GM19372 (cell line): ENCODE measurements around the gene POC1A.
"Not testable (repeated sequence)": the region's sequence is repeated elsewhere in the genome, so short reads cannot be mapped to it uniquely, and the experiment has no call there.

Source experiments
- ATAC-seq: cut with Tn5 transposase; IDR thresholded peaks from one replicate; pipeline ENCODE4 v1.9.1; 2021; ENCODE audit warnings: mild to moderate bottlenecking, low read depth, moderate library complexity; ENCODE audit not compliant: unreplicated experiment

Gene POC1A

DNA sequence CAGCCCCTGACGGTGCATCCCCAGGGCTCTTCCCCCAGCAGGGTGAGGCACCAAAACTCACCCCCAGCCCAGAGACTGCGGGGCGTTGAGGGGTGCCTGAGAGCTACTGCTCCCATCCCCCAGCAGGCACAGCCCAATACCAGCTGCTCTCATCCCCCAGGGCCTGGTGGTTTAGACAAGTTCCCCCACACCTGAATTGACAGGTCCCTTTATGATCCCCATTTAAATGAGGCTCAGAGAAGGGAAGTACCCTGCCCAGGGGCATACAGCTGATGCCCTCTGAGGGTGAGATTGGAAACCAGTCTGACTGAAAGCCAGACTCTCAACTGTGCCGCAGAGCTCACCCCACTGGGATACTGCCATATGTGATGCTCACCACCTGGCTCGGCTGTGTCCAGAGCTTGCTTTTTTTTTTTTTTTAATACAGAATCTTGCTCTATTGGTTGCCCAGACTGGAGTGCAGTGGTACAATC is 118.0 kb downstream of the POC1A start:
- ATAC-seq, result no peak

DNA sequence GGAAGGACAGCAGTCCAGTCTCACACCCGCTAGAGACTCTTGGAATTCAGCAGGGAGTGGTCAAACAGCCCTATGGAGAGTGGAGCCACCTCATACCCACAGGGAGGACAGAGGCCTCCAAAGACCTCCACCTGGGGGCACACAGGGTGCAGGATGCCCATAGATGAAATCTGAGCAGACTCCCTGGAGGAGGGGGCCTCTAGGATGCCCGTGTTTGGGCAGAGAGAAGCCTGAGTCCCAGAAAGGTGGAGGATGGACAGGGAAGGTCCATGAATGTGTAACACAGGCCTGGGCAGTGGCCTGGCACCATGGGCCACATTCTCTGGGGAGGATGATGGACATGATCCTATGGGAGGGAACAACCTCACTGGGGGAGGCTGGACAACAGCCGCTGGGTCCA is 119.6 kb downstream of the POC1A start:
- no peak for ATAC-seq

DNA sequence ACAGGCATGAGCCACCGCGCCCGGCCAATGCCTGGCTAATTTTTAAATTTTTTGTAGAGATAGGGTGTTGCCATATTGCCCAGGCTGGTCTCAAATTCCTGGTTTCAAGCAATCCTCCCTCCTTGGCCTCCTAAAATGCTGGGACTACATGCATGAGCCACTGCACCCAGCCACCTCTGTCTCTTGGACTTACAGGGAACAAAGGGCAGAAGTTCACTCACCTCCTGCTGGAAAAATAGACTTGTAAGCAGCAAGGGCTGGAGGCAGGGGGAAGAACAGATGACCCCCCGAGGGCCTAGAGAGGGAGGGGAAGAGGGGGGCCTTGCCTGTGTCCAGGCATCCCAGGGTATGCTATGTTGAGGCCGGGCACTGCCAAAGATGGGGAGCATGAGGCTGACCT is 120.0 kb downstream of the POC1A start:
- ATAC-seq, result no peak

DNA sequence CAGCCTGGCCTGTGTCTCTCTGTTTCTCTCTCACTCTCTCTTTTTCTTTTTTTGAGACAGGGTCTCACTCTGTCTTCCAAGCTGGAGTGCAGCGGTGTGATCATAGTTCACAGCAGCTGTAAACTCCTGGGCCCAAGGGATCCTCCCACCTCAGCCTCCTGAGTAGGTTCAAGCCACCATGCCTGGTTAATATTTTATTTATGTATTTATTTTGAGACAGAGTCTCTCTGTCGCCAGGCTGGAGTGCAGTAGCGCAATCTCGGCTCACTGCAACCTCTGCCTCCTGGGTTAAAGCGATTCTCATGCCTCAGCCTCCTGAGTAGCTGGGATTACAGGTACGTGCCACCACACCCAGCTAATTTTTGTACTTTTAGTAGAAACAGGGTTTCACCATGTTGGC is 120.5 kb downstream of the POC1A start:
- ATAC-seq, result not testable (repeated sequence)

DNA sequence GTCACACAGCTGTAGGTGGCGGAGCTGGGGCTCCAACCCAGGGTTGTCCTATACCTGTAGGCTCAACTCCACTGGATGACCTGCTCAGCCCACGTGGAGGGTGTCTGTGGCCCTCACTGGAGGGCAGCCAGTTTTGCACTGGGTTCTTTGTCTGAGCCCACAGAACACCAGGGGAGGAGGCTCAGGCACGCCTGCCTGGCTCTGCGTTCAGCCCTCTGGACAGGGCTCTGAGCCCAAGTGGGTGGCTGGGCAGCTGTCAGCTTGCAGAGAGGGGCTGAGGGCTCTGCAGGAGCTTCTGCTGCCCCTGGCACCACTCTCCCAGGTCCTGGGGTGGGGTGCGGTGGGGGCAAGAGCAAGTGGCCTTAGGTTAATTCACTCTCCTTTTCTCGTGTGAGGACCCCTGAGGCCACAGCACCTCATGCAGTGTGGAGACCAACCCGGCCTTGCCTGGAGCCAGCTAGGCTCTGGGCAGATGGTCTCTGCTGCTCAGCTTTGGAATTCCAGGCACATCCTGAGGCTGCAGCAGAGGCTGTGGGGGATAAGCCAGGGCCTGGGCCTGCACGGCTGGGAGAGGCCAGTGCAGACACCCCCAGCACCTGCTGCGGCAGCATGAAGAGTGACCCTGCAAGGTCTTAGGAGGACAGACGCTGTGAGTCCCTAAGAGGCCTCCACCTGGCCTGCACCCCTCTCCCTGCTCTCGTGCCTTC is 121.4 kb downstream of the POC1A start:
- no peak for ATAC-seq

DNA sequence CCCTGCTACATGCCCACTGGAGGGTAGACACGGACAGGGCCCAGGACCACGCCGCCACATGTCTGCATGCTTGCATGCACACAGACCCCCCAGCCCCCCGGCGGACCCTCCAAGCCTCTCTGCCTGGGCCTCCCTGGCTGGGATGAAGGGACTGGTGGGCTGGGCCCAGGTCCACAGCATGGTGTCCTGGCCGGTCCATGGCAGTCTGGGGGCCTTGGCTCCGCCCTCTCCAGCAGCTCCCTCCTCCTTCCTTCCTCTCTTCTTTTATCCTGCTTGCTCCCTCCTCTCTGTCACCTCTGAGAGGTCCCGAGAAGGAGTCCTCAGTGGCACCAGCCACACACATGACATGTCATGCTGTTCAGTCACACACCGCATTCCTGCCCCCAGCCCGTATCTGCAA is 122.3 kb downstream of the POC1A start:
- ATAC-seq, result no peak

DNA sequence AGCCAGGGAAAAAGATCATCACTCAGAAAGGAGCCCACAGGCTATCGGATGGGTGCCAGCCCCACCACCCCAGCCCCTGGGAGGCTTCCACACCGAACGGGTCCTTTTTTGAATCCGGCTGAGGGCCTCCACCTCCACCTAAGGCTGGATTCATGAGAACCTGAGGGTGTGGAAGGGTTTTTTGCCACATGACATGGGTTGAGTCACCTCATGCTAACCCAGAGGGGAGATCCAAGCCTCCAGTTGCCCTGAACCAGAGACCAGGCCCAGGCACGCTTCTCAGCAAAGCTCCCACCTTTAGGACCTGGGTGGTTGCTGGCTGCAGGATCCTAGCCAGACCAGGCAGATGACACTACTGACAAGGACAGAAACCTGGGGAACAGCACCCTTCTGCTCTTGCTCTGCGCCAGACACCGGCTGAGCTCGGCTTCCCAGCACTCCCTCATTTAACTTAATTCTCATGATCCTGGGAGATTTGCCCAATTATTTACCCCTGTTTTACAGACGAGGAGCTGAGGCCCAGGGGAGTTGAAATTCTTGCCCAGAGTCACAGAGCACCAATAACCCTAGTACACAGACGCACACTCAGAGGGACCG is 123.4 kb downstream of the POC1A start:
- no peak for ATAC-seq

DNA sequence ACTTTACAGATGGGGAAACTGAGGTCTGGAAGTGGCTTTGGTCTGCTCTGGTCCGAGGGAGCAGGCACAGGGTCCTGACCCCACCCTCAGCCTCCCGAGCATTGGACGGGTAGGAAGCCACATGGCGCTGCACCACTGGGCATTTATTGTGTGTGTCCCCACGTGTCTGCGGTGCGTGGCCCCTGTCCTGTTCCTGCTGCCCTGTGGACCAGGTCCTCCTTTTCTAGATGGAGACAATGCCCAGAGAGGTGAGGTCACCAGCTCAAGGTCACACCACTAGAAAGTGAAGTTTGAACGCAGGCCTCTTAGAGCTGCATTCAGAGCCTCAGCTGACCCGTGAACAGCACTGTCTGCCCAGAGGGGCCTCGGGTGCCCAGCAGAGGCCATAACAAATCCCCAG is 124.7 kb downstream of the POC1A start:
- ATAC-seq, result no peak

DNA sequence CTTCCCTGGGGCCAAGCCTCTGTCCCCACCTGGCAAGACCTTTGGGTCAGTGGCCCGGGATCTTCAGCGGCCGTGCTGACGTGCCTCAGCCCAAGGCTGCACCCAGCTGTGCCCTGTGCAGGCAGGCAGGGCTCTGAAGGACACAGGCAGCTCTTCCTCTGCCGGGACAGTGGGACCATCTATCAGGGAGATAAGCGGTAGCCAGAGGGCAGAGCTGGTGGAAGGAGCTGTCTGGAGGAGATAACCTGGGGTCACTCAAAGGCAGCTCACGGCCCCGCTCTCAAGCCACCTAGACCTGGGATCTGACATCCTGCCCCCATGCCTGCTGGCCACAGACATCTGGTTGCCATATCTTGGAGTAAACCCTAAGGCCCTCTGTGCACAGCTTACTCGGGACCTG is 125.2 kb downstream of the POC1A start:
- ATAC-seq, result no peak

DNA sequence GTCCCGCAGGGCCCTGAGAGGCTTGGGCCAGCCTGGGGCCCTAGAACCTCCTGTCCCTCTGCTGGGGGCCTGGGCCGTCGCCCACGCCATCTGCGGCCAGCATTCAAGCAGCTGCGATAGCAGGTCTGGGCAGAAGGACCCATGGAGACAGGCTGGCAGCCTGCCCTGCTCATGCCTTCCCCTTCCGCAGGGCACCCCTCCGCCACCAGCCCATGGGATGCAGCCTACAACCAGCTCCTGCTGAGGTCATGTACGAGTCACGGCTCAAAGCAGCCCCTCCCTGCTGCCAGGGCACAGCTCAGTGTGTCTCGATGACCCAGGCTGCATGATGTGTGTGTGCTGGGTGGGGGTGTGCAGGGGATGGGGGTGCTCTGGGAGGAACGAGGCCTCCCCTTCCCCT is 125.7 kb downstream of the POC1A start:
- ATAC-seq, result no peak

DNA sequence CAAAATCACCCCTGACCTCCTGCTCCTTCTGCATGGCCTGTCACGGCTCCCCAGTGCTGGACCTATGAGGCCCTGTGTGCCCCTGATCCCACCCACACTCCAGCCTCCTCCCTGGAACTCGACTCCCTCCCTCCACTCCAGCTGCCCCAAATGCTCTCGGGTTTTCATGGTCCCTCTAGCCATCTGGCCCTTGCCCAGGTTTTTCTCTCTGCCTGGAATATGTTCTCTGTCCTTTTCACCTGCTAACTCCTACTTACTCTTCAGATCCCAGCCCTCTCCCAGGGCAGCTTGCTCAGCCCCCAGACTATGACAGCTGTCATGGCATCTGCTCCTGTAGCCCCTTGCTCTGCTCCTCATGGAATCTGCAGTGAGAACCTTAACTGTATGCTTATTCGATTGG is 128.2 kb downstream of the POC1A start:
- ATAC-seq, result no peak

DNA sequence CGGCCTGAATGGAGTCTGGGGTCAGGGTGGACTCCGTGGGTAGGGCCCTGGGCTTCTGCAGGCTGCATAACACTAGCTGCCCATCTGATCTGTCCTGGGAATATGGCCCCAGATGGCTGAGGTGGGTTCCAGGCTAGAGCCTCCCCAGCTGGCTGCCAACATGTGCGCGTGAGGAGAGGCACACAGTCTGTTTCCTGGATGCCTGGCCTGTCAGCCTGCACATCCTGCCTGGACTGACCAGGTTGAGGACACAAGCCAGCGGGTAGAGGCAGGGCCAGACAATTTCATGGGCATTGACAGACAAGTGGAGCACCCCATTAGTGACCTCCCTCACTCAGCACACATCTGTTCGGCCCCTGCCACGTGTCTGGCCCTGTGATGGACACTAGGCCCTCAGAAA is 128.8 kb downstream of the POC1A start:
- ATAC-seq, result no peak
